Stimulated activated naive CD8-positive, alpha-beta T cell treated with anti-CD3 and anti-CD28 coated beads, Interleukin-15, Interleukin-2, amounts not matched to agents 100 U/mL and 50 U/mL, for 24 hours (primary cell): ENCODE measurements around the gene AXIN2.

Source experiments
- ATAC-seq: fragments of 150-1000 bp; cut with Tn5 transposase; one replicate; pipeline ENCODE4 v1.10.0; 2021
- DNase-seq: peaks from one replicate; pipeline ENCODE4 v3.0.0; 2021

AXIN2 gene, protein sequence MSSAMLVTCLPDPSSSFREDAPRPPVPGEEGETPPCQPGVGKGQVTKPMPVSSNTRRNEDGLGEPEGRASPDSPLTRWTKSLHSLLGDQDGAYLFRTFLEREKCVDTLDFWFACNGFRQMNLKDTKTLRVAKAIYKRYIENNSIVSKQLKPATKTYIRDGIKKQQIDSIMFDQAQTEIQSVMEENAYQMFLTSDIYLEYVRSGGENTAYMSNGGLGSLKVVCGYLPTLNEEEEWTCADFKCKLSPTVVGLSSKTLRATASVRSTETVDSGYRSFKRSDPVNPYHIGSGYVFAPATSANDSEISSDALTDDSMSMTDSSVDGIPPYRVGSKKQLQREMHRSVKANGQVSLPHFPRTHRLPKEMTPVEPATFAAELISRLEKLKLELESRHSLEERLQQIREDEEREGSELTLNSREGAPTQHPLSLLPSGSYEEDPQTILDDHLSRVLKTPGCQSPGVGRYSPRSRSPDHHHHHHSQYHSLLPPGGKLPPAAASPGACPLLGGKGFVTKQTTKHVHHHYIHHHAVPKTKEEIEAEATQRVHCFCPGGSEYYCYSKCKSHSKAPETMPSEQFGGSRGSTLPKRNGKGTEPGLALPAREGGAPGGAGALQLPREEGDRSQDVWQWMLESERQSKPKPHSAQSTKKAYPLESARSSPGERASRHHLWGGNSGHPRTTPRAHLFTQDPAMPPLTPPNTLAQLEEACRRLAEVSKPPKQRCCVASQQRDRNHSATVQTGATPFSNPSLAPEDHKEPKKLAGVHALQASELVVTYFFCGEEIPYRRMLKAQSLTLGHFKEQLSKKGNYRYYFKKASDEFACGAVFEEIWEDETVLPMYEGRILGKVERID

GRCh38 chr17:65561452-65562205 lies at the start of gene AXIN2:
Gene AXIN2, minus strand, starts transcription at chr17:65561648. Its CDS starts 3,028 bp downstream, at chr17:65558620.
- DNase-seq (peak; percentile 86), ATAC-seq (peak; percentile 84)

- no peak for ATAC-seq
- no peak for DNase-seq
These were observed 48.3 kb upstream of the AXIN2 start for GRCh38 chr17:65609749-65610148.

DNA sequence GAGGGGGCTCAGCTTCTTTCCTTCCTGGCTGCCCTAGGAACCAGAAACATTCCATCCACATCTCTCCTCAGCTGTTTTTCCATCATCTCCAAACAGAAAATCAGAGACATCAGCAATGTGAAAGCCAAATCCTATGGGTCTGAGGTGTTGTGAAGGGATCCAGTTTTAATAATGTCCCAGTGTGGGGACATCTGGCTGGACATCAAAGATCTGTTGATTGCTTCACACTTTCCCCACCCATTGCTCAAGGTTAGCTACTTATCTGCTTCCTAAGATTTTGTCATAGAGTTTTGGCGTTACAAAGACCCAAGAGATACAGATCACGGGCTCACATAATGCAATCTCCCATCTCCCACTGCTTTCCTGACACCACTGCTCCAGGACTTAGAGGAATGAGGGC lies 47.8 kb upstream of the AXIN2 start:
- no peak for DNase-seq
- ATAC-seq, result no peak

DNA sequence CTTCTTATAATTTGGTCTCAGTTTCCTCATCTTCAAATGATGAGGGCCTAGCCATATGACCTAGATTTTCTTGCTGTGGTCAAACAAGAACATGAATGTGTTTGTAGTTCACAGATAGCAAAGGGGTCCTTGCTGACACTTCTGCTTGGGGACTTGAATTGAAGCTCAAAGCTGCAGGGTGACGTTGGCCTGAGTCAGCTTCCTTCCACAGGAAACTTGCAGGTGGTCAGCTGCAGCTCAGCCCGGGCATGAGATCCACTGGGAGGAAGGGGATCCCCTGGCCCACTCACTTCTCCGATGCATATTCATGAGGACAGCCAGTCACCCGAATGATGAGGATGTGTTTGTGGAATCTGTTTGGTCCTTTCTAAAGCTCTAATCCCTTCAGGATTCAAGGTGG lies 42.6 kb upstream of the AXIN2 start:
- ATAC-seq (no peak), DNase-seq (no peak)

GRCh38 chr17:65601881-65602280 lies 40.4 kb upstream of the AXIN2 start:
- no peak for DNase-seq

GRCh38 chr17:65601145-65601544 lies 39.7 kb upstream of the AXIN2 start:
- DNase-seq, result no peak

More at GRCh38 chr17:65601881-65602280, 40.4 kb upstream of the AXIN2 start:
- ATAC-seq, result no peak

DNA sequence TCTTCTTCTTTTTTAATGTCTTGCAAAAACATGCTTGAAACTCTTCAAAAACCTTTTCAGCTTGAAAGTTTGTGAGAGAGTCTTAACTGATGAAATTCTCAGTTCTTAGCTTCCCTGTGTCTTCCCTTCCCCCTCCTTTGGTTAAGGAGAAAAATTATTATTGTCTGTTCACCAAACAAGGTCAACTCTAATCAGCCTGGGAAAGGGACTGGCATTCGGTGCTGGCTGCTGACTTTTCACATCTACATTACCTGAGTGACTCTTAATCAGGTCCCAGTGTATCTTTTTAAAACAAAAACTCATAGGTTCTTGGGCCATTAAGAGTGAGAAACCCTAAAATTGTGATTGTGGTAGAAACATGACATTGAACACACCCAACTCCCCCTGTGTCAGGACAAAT lies 39.1 kb upstream of the AXIN2 start:
- ATAC-seq (no peak), DNase-seq (no peak)

More at GRCh38 chr17:65601145-65601544, 39.7 kb upstream of the AXIN2 start:
- ATAC-seq, result no peak

DNA sequence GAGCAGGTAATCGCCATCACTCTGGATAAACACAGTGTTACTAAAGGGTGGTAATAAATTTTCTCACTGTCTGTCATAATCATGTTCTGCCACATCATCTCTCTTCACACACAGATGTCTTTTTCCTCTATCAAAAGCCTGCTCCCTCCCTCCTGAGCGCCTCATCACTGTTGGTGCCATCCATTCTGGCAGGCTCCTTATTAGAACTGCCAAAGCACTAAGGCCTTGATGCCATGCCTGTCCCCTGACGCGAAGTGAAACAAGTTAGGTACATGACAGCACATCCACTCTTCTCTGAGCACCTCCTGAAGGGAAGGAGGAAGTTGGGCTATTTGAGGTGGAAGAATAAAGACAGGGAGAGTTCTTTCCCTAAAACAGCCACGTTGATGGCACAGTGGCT lies 38.2 kb upstream of the AXIN2 start:
- no peak for ATAC-seq

GRCh38 chr17:65598746-65599145 lies 37.3 kb upstream of the AXIN2 start:
- ATAC-seq (no peak), DNase-seq (no peak)

More for the DNA sequence above, 38.2 kb upstream of the AXIN2 start:
- no peak for DNase-seq

- ATAC-seq, result no peak
- DNase-seq, result no peak
These were observed 33.7 kb upstream of the AXIN2 start for GRCh38 chr17:65595071-65595656.

- peak; percentile 24 for DNase-seq
- peak; percentile 50 for ATAC-seq
These were observed 32.7 kb upstream of the AXIN2 start for GRCh38 chr17:65593855-65594845.

GRCh38 chr17:65593092-65593854 lies 31.8 kb upstream of the AXIN2 start:
- no peak for ATAC-seq
- no peak for DNase-seq

GRCh38 chr17:65592125-65592965 lies 30.9 kb upstream of the AXIN2 start:
- no peak for ATAC-seq
- DNase-seq, result no peak

DNA sequence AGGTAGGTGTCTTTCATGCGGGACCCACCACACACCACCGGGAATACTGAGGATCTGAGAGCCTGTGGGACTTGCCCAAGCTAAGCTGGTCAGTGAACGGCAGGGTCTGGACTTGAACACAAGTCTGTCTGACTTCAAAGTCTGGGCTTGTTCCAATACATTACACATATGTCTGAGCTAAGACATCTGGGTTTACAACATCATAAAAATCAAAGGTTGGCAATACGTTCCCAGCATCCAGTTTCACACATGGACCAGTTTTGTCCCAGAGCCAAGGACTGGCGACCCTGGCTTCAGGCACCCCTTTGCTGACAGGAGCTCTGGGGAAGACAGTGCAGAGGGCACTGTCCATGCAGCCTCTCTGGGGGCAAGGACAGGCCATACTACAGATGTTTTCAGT lies 27.9 kb upstream of the AXIN2 start:
- no peak for ATAC-seq
- no peak for DNase-seq

DNA sequence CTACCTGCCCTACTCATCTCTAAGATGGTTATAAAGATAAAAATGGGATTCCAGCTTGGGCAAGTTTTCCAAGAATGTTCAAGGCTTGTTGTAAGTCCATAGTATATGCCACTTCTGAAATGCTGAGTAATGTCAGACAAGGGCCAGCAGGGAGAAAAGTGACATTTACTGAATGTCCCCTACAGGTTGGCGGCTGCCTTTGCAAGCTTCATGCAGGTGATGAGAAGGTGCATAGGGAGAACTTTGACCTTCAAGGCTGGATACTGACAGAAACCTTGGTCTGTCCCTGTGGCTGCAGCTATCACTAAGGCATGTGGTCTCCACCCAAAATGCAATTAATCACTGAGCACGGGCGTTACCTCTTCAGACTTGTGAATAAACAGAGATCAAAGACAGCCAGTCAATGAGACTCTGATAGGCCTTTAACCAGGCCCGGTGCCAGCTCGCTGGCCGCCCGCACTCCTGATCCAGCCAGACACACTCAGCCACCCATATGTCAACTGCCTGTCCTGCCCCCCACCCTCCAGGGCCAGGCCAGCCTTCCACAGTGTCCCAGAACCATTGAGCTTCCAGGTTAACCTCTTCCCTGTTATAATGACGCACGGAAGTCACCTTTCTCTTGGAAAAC lies 26.8 kb upstream of the AXIN2 start:
- DNase-seq (no peak), ATAC-seq (no peak)

- DNase-seq, result no peak
- no peak for ATAC-seq
These were observed 26.2 kb upstream of the AXIN2 start for GRCh38 chr17:65587534-65588180.

DNA sequence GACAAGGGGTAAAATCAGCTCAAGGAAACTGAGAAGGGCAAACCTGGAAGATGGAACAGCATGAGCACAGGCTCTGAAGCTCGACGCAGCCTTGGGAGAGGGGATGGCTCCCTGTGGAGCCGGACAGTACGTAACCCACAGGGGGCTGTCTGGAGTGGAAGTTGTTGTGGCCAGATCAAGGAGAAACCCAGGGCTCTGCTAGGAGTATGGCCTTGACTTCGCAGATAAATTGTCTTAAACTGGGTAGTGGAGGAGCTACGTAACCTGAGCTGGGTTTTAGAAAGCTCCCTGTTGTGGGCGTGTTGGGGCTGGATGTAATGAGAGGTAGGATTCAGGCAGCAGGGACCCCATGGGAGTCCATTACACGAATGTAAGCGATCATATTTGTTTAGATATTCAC lies 25.5 kb upstream of the AXIN2 start:
- DNase-seq, result no peak
- no peak for ATAC-seq
